Measurements from ENCODE around the gene TNS2.
"Not testable (repeated sequence)": the region's sequence is repeated elsewhere in the genome, so short reads cannot be mapped to it uniquely, and the experiment has no call there.

TNS2 gene

DNA sequence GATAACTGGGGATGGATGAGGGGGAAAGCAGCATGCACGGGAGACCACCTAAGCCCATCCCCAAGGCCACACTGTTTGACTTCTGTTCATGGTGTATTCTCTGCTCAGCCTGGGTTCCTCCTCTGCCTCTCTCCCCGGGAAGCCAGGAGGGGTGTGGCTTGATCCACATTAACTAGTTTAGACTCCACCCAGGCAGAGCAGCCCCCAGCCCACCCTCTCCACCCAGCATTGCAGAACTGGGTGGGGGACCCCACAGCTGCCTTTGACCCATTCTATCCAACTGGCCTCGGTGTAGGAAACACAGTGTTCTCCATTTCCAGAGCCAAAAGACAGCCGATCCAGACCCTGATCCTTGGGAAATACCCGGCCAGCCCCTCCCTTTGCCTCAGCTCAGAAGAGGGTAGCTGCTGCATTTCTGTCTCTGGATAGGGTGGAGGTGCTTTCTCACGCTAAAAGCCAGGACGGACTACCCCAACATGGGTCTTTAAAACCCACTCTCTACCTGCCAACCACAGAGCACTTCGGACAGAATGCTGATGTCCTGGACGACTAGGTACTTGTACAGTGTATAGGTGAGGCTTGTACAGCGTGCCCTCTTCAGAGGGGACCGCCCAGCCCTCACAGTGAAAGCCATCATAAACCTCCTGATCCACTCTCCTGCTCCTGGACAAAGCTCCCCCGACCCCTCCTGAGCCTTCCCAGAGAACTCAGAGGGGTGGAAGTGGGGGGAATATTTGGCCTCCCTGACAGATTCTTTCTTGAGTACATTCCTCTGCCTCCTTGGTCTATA lies 20.0 kb downstream of the TNS2 start:
- no peak for DNase-seq

- DNase-seq = no peak
Measured at GRCh38 chr12:53070877-53071492, 21.1 kb downstream of the TNS2 start.

GRCh38 chr12:53071591-53072551 lies 22.0 kb downstream of the TNS2 start:
- DNase-seq = no peak

DNA sequence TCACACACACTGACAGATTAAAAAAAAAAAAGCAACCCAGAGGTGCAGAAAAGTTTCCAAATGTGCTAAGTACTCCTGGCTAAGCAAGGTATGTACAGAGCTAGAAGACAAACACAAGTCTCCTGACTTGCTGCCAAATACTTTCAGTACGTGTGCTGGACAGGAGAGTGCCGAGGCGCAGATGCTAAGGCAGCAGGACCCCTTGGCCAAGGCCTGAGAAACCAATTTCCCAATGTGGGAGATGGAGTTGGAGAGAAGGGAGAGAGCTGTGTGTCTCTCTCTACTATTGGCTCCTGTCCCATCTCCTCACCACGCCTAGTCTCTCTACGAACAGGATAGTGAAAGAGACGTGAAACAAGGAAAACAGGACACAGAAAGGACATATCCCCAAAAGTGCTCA lies 24.0 kb downstream of the TNS2 start:
- no peak for DNase-seq

- DNase-seq = no peak
Measured at GRCh38 chr12:53074283-53074998, 24.6 kb downstream of the TNS2 start.

DNA sequence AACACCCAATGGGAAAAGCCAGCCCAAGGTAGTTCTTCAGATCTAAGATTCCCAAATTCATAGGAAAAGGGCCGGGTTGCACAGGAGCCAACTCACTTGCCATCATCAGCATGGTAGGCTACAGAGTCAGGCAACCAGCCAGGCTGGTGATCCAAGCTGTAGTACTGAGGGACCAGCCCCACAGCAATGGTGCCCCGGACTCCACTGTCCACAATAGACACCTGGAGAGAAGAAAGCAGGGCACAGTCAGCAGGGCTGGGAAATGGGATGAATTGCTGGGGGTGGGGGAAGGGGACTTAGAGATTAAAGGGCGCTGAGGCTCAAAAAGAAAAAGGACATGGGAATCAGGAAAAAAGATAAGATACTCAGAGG lies 25.1 kb downstream of the TNS2 start:
- no peak for DNase-seq

GRCh38 chr12:53076461-53076860 lies 26.6 kb downstream of the TNS2 start:
- DNase-seq = no peak

GRCh38 chr12:53077030-53077429 lies 27.2 kb downstream of the TNS2 start:
- DNase-seq = no peak

DNA sequence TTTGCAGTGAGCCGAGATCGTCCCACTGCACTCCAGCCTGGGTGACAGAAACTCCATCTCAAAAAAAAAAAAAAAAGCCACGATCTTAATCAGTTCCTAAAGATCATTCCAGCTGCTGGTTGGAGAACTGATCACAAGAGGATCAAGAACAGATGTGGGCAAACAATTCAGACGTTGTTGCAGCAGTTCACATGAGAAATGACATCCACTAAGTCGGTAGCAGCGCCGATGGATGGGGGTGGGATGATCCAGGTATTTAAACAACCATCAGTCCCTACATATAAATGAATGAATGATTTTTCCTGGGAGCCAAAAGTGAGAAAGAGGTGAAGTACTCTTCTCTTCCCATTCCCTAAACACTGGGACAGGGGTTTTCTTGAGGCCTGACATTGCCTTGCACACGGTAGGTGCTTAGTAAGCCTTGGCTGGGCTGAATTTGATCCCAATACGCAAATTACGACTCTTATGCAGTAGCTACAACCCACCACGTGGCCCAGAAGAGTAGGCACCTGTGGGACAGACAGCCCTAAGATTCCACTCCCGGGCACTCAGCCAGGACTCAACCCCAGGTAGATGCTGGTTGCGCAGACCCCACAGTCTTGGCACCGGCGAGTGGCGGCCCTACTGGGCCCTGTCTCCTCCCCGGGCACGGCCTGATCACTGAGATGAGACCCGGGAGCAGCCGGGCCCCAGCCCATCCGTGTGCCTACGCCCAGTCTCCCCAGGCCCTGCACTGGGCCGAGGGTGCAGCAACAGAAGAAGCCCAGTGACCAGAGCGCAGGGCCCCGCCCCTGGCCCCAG lies 28.8 kb downstream of the TNS2 start:
- DNase-seq = no peak

GRCh38 chr12:53079226-53080117 lies 29.6 kb downstream of the TNS2 start, which contains the start of gene SPRYD3:
Gene SPRYD3 (minus strand): TSS chr12:53079390. CDS start chr12:53079333, 57 bp downstream.
- peak; percentile 96 for DNase-seq

DNA sequence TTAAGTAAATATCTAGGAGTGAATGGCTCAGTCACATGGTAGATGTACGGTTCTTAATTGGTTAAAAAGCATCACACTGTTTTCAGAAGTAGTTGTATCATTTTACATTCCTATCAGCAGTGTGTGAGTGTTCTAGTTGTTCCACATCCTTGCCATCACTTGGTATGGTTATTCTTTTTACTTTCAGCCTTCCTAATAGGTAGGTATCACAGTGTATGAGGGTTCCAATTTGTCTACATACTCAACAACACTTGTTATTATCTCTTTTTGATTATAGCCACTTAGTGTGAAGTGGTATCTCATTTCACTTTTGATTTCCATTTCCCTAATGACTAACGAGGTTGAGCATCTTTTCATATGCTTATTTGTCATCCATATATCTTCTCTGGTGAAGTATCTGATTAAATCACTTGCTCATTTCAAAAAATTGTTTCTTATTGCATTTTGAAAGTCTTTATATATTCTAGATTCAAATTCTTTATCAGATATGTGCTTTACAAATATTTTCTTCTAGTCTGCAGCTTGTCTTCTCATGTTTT lies 32.8 kb downstream of the TNS2 start:
- no peak for DNase-seq

GRCh38 chr12:53086361-53086760 lies 36.5 kb downstream of the TNS2 start:
- no peak for DNase-seq

- no peak for DNase-seq
Measured at GRCh38 chr12:53090105-53090504, 40.2 kb downstream of the TNS2 start.

DNA sequence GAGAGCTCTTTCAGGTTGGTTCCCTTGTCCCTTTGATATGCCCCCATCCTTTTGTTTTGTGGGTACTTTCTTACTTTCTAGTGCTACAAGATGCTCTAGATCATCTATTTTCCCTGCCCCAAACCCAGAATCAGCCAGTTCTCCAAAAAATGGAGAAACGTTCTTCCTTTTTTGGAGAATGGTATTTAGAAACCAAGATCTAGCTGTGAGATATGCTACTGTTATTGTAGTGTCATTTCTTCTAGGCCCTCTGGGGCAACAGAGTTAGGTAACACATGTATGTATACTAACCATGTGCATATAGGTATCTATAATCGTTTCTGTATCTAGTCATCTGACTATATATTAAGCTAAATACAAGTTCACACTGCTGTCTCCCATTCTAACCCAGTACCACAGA lies 40.7 kb downstream of the TNS2 start:
- DNase-seq = no peak

- no peak for DNase-seq
Measured at GRCh38 chr12:53091756-53092155, 41.9 kb downstream of the TNS2 start.

DNA sequence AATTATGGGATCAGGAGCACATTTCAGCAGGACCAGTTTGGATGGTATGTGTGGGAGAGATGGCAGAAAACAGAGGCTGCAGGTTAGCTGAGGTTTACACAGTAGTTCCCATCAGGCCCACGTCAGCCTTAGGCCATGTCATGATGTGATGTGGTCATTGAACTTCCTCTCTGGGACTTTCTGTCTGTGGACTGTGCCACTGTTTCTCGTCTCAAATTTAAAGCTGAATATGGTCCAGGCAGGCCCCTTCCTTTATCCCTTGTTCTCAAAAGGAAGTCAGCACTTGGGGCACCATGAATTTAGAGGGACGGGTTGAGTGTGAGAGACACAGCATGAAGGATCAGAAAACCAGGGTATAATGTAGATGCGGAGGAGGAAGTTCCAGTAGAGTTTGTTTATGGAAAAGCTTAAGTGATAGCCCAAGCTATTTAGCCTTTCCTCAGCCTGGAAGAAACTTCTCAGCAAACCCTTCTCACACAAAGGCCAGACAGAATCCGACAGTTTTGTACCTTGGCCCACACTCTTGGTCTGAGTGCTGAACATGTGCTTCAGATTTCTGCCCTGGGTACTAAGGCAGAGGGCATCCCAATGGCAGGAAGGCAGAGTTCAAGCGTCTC lies 44.0 kb downstream of the TNS2 start:
- DNase-seq = no peak

- DNase-seq = no peak
Measured at GRCh38 chr12:53094394-53094787, 44.5 kb downstream of the TNS2 start.

- peak; percentile 58 for DNase-seq
Measured at GRCh38 chr12:53094796-53095595, 45.1 kb downstream of the TNS2 start.

GRCh38 chr12:53095596-53095895 lies 45.7 kb downstream of the TNS2 start:
- DNase-seq = not testable (repeated sequence)

All from NCI-H226 (cell line).